ENCODE results near the gene RIMBP2.

GRCh38 chr12:130364578-130364977 is 351.5 kb downstream of the RIMBP2 start:
- TF ChIP-seq, protein P1, sequence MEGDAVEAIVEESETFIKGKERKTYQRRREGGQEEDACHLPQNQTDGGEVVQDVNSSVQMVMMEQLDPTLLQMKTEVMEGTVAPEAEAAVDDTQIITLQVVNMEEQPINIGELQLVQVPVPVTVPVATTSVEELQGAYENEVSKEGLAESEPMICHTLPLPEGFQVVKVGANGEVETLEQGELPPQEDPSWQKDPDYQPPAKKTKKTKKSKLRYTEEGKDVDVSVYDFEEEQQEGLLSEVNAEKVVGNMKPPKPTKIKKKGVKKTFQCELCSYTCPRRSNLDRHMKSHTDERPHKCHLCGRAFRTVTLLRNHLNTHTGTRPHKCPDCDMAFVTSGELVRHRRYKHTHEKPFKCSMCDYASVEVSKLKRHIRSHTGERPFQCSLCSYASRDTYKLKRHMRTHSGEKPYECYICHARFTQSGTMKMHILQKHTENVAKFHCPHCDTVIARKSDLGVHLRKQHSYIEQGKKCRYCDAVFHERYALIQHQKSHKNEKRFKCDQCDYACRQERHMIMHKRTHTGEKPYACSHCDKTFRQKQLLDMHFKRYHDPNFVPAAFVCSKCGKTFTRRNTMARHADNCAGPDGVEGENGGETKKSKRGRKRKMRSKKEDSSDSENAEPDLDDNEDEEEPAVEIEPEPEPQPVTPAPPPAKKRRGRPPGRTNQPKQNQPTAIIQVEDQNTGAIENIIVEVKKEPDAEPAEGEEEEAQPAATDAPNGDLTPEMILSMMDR (conservative IDR thresholded peaks at IDR 0.05 in 1 of 2, IDR thresholded peaks at IDR 0.05 in 1 of 2; ENCODE audit: low read depth in 1 of 2, low read length in 2 of 2) = no peak
- TF ChIP-seq EZH2 (IDR thresholded peaks at IDR 0.05; ENCODE audit: low read length, missing control alignments) = no peak

Measured in fibroblast of lung (primary cell).